ENCODE data around the gene SLC25A38.
"Not testable (repeated sequence)": the region's sequence is repeated elsewhere in the genome, so short reads cannot be mapped to it uniquely, and the experiment has no call there.

Gene SLC25A38

GRCh38 chr3:39416998-39417397 lies 33.8 kb downstream of the SLC25A38 start:
- peak; percentile 3; the same call in 2 of the 3 replicates for ATAC-seq

DNA sequence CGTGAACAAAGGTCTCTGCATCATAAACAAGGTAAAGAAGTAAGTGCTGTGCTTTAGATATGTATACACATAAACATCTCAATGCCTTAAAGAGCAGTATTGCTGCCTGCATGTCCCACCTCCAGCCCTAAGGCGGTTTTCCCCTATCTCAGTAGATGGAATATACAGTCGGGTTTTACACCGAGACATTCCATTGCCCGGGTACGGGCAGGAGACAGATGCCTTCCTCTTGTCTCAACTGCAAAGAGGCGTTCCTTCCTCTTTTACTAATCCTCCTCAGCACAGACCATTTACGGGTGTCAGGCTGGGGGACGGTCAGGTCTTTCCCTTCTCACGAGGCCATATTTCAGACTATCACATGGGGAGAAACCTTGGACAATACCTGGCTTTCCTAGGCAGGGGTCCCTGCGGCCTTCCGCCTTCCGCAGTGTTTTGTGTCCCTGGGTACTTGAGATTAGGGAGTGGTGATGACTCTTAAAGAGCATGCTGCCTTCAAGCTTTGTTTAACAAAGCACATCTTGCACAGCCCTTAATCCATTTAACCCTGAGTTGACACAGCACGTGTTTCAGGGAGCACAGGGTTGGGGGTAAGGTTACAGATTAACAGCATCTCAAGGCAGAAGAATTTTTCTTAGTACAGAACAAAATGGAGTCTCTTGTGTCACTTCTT lies 35.5 kb downstream of the SLC25A38 start:
- not testable (repeated sequence) for ATAC-seq

DNA sequence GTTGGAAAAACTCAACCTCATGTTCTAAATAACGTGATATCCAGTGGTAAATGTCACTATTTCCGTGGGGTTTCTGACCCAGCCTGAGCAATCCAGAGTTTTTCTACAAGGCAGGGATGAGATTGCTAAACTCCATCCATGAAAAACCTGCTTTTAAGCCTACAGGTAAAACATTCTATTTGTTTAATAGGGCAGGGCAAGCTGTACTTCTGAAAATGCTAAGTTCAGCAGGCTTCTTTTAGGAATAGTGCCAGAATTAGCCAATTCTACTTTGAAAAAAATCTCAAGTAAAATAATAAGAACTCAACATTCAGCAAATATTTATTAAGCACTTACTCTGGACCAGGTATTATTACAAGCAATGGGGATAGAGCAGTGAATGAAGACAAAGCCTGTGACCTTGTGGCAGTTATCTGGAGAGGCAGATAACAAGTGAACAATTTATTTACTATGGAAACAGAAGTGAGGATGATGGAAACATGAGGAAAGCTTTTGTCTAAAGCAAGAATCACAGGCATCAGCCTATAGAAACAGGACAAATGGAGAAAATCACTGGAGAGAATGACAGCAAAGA lies 36.7 kb downstream of the SLC25A38 start:
- TF ChIP-seq BACH2 (CRISPR knock-in tag; IDR thresholded peaks at IDR 0.05; ENCODE audit: borderline replicate concordance) (no peak), TOX (CRISPR knock-in tag; IDR thresholded peaks at IDR 0.05; ENCODE audit: borderline replicate concordance) (no peak), ZNF8 (CRISPR knock-in tag; IDR thresholded peaks at IDR 0.05) (no peak), OSR1 (CRISPR knock-in tag; IDR thresholded peaks at IDR 0.05) (no peak), ZFP3 (CRISPR knock-in tag; IDR thresholded peaks at IDR 0.05) (no peak), CSDC2 (CRISPR knock-in tag; IDR thresholded peaks at IDR 0.05) (no peak), ARNTL (CRISPR knock-in tag; IDR thresholded peaks at IDR 0.05; ENCODE audit: borderline replicate concordance, low read depth) (no peak), ZFP30 (CRISPR knock-in tag; IDR thresholded peaks at IDR 0.05) (no peak)
- TF ChIP-seq, protein P1, sequence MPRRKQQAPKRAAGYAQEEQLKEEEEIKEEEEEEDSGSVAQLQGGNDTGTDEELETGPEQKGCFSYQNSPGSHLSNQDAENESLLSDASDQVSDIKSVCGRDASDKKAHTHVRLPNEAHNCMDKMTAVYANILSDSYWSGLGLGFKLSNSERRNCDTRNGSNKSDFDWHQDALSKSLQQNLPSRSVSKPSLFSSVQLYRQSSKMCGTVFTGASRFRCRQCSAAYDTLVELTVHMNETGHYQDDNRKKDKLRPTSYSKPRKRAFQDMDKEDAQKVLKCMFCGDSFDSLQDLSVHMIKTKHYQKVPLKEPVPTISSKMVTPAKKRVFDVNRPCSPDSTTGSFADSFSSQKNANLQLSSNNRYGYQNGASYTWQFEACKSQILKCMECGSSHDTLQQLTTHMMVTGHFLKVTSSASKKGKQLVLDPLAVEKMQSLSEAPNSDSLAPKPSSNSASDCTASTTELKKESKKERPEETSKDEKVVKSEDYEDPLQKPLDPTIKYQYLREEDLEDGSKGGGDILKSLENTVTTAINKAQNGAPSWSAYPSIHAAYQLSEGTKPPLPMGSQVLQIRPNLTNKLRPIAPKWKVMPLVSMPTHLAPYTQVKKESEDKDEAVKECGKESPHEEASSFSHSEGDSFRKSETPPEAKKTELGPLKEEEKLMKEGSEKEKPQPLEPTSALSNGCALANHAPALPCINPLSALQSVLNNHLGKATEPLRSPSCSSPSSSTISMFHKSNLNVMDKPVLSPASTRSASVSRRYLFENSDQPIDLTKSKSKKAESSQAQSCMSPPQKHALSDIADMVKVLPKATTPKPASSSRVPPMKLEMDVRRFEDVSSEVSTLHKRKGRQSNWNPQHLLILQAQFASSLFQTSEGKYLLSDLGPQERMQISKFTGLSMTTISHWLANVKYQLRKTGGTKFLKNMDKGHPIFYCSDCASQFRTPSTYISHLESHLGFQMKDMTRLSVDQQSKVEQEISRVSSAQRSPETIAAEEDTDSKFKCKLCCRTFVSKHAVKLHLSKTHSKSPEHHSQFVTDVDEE (CRISPR knock-in tag; IDR thresholded peaks at IDR 0.05) = no peak
- no peak for ATAC-seq

- no peak for TF ChIP-seq ZC3H10 (CRISPR knock-in tag; IDR thresholded peaks at IDR 0.05)
- no peak for ATAC-seq
Observed at GRCh38 chr3:39420543-39420942, 37.4 kb downstream of the SLC25A38 start.

GRCh38 chr3:39423436-39423970 lies 40.3 kb downstream of the SLC25A38 start:
- TF ChIP-seq BACH2 (CRISPR knock-in tag; IDR thresholded peaks at IDR 0.05; ENCODE audit: borderline replicate concordance) = no peak
- no peak for TF ChIP-seq OSR1 (CRISPR knock-in tag; IDR thresholded peaks at IDR 0.05)
- TF ChIP-seq ZFP3 (CRISPR knock-in tag; IDR thresholded peaks at IDR 0.05) = no peak
- TF ChIP-seq, protein P2, sequence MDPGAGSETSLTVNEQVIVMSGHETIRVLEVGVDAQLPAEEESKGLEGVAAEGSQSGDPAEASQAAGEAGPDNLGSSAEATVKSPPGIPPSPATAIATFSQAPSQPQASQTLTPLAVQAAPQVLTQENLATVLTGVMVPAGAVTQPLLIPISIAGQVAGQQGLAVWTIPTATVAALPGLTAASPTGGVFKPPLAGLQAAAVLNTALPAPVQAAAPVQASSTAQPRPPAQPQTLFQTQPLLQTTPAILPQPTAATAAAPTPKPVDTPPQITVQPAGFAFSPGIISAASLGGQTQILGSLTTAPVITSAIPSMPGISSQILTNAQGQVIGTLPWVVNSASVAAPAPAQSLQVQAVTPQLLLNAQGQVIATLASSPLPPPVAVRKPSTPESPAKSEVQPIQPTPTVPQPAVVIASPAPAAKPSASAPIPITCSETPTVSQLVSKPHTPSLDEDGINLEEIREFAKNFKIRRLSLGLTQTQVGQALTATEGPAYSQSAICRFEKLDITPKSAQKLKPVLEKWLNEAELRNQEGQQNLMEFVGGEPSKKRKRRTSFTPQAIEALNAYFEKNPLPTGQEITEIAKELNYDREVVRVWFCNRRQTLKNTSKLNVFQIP (CRISPR knock-in tag; IDR thresholded peaks at IDR 0.05; ENCODE audit: borderline replicate concordance, low read depth) = no peak
- TF ChIP-seq PPARA (CRISPR knock-in tag; IDR thresholded peaks at IDR 0.05; ENCODE audit: borderline replicate concordance) = no peak
- no peak for TF ChIP-seq ZNF8 (CRISPR knock-in tag; IDR thresholded peaks at IDR 0.05)
- no peak for TF ChIP-seq ZNF565 (CRISPR knock-in tag; conservative IDR thresholded peaks at IDR 0.05; ENCODE audit: low read depth)
- TF ChIP-seq ISL1 (CRISPR knock-in tag; IDR thresholded peaks at IDR 0.05) = no peak
- TF ChIP-seq GLIS3 (CRISPR knock-in tag; IDR thresholded peaks at IDR 0.05) = no peak
- TF ChIP-seq ZNF70 (CRISPR knock-in tag; IDR thresholded peaks at IDR 0.05) = no peak
- TF ChIP-seq RARB (CRISPR knock-in tag; IDR thresholded peaks at IDR 0.05) = no peak
- TF ChIP-seq ESRRG (CRISPR knock-in tag; IDR thresholded peaks at IDR 0.05) = no peak
- no peak for TF ChIP-seq TCF4 (CRISPR knock-in tag; IDR thresholded peaks at IDR 0.05; ENCODE audit: borderline replicate concordance)
- no peak for TF ChIP-seq CSDC2 (CRISPR knock-in tag; IDR thresholded peaks at IDR 0.05)
- no peak for TF ChIP-seq TOX (CRISPR knock-in tag; IDR thresholded peaks at IDR 0.05; ENCODE audit: borderline replicate concordance)
- TF ChIP-seq, protein P3, sequence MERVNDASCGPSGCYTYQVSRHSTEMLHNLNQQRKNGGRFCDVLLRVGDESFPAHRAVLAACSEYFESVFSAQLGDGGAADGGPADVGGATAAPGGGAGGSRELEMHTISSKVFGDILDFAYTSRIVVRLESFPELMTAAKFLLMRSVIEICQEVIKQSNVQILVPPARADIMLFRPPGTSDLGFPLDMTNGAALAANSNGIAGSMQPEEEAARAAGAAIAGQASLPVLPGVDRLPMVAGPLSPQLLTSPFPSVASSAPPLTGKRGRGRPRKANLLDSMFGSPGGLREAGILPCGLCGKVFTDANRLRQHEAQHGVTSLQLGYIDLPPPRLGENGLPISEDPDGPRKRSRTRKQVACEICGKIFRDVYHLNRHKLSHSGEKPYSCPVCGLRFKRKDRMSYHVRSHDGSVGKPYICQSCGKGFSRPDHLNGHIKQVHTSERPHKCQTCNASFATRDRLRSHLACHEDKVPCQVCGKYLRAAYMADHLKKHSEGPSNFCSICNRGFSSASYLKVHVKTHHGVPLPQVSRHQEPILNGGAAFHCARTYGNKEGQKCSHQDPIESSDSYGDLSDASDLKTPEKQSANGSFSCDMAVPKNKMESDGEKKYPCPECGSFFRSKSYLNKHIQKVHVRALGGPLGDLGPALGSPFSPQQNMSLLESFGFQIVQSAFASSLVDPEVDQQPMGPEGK (CRISPR knock-in tag; IDR thresholded peaks at IDR 0.05; ENCODE audit: borderline replicate concordance) = no peak
- TF ChIP-seq CREB5 (CRISPR knock-in tag; IDR thresholded peaks at IDR 0.05; ENCODE audit: low read depth) = no peak
- TF ChIP-seq, protein P1 (CRISPR knock-in tag; IDR thresholded peaks at IDR 0.05) = no peak
- no peak for ATAC-seq

Measured in SK-N-SH treated with all-trans-retinoic acid at 6 μM for 48 hours (cell line).